HS-27A (cell line): ENCODE data around the gene ATOX1.
A peak's percentile ranks its signal among the peaks of the same experiment; 100 is the strongest.
"Not testable (repeated sequence)": the region's sequence is repeated elsewhere in the genome, so short reads cannot be mapped to it uniquely, and the experiment has no call there.

ENCODE experiments used
- DNase-seq: peaks from one replicate; pipeline ENCODE4 v3.0.0-alpha.2; 2012; ENCODE audit warnings: low read depth, missing footprints

The ATOX1 gene

GRCh38 chr5:151733358-151734063, 24.9 kb downstream of the ATOX1 start:
- no peak for DNase-seq

DNA sequence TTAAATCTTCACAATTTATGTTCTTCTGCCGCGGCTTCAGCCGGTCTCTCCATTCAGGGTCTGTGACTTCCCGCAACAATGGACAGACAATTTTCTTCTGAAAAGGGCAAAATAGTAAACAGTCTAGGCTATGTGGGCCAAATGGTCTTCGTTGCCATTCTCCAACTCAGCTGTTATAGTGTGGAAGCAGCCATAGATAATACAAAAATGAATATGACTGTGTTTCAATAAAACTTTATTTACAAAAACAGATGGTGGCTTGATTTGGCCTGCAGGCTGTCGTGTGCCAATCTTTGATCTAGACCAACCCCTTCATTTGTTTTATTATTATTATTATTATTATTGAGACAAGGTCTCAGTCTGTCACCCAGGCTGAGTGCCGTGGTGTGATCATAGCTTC, 28.1 kb downstream of the ATOX1 start:
- DNase-seq, result no peak

DNA sequence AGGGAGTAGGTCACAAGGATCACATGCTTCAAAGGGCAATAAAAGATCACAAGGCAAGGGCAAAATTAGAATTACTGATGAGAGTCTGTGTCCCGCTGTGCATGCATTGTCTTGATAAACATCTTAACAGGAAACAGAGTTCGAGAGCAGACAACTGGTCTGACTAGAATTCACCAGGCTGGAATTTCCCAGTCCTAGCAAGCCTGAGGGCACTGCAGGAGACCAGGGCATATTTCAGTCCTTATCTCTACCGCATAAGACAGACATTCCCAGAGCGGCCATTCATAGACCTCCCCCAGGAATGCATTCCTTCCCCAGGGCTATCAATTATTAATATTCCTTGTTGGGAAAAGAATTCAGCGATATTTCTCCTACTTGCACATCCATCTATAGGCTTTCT, 28.8 kb downstream of the ATOX1 start:
- DNase-seq, result not testable (repeated sequence)

GRCh38 chr5:151724360-151724759, 34.1 kb downstream of the ATOX1 start:
- no peak for DNase-seq

DNA sequence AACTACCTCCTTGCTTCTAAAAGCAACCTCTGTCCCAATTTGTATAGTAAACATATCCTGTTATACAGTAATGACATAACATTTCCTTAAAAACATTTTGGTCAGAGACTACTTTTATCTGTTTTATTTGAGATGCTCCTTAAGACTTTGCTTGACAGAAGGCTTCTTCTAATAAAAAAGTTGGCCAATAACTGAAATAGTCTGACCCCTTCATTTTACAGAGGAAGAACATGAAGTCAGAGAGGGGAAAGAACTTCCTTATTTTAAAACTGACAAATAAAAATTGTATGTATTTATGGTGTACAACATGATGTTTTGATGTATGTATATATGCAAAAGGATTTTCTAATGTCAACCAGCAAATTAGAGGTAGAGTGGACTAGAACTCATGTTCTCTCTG, 35.9 kb downstream of the ATOX1 start:
- no peak for DNase-seq

DNA sequence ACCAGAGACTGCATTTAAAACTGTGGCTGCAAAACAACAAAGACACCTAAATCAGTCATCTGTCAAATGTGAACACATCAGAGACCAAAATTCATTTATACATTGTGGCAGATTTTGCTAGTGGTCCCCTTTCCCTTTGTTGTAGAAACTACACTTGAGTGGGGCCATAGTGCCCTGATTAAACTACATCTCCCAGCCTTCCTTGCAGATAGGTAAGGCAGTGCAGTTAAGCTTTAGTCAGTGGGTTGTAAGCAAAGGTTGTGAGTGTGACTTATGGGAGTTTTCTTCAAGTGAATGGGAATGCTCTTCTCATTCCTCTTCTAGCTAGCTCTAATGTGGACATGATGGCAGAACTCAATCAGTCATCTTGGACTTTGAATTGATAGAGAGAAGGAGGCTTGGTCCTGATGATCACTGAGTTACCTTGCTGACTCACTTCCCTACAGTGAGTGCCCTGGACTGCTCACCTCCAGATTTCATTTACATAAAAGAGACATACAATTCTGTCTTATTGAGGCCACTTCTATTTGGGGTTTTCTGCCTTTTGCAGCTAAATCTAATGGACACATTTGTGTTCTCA, 36.5 kb downstream of the ATOX1 start:
- no peak for DNase-seq

- no peak for DNase-seq
These were observed 37.3 kb downstream of the ATOX1 start for GRCh38 chr5:151721087-151721646.

DNA sequence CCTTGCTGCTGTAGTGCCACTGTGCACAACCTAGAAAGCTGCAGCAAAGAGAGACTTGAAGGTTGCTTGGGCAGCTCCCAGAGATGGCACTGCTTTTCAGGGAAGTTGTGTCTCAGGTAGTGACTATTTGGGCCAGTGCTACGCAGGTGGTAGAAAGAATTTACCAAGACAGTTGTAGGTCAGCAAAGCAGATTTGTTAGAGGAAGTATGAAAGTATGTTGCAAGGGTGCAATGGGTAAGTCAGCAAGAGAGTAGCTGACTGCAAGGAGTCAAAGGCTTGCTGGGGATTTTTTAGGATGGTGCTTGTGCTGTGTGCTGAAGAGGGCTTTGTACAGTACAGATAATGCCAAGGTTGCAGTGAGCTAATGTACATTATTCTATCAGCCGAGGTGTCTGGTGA, 38.2 kb downstream of the ATOX1 start:
- DNase-seq, result no peak

GRCh38 chr5:151719228-151720000, 39.0 kb downstream of the ATOX1 start:
- DNase-seq, result no peak

GRCh38 chr5:151718646-151719045, 39.8 kb downstream of the ATOX1 start:
- DNase-seq, result no peak

DNA sequence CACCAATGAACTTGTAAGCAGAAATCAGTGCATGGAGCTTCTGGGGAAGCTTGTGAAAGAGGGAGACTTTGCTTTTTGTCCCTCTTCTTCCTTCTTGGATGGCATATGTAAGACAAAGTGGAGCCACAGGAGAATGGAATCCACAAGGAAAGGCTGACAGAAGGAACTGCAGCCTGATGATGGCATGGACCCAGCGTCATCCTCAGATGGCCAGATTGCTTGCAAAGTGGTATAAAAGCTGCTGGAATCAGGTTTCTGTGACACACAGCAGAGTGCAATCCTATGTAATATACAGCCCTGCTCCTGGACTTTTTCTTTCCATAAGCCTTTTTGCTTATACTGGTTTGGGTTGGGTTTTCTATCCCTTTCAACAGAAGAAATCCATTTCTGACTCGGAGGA, 40.3 kb downstream of the ATOX1 start:
- no peak for DNase-seq

- no peak for DNase-seq
These were observed 41.0 kb downstream of the ATOX1 start for GRCh38 chr5:151717416-151717815.

DNA sequence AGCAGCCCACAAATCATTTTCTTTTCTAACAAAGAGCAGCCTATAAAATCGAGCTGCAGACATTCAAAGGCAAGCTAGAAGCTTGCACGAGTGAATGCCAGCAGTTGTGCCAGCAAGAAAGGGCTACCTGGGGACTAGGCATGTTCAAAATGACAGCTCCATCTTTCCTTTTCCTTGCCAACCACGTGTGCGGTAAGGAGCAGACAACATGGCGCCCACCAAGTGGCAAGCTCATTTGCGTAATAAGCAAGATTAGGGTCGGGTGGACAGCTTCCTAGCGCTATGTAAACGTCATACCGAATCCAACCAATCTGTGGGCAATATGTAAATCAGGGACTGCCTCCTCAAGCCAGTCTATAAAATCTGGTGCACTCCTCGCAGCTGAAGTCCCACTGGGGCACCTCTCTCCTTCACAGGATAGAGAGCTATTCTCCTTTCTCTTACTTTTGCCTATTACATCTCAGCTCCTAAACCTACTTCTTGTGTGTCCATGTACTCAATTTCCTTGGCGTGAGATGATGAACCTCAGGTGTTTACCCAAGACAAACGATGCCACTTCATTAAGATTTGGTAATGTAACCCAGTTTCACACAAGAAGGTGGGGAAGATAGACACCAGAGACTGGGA, 49.2 kb downstream of the ATOX1 start:
- DNase-seq, result no peak

DNA sequence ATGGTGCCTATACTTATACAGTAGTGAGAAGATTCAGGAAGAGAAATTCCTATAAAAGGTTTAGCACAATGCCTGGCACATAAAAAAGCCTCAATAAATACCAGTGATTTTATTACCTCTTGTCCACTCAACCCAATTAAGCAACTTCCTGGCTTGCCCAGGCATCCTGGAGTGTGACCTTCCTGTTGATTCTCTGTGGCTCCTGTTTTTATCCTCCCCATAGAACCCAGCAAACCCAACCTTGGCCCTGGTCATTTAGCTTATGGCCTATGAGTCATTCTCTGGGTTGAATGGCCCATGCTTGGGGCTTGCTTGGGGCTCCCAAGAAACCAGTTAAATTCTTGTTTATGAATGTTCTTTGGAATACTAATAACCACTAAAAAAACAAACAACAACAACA, 50.3 kb downstream of the ATOX1 start:
- no peak for DNase-seq

DNA sequence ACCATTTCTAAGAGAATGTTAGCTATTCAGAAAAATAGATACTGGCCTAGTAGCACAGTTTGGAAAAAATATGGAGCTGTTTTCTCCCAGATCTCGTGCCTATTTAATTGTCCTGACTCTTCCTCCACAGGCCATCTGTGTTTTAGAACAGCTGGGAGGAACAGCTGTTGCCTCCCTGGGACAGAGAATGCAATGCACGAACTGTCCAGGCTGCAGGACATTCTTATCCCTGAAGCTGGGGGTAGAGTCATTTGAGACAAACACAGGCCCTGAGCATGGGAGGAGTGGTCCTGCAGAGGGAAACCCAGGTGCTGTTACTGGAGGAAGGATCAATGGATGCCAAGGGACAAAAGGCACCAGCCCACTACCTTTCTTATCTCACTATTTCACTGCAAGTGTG, 50.9 kb downstream of the ATOX1 start:
- DNase-seq, result no peak

- no peak for DNase-seq
These were observed 51.5 kb downstream of the ATOX1 start for GRCh38 chr5:151706906-151707305.

DNA sequence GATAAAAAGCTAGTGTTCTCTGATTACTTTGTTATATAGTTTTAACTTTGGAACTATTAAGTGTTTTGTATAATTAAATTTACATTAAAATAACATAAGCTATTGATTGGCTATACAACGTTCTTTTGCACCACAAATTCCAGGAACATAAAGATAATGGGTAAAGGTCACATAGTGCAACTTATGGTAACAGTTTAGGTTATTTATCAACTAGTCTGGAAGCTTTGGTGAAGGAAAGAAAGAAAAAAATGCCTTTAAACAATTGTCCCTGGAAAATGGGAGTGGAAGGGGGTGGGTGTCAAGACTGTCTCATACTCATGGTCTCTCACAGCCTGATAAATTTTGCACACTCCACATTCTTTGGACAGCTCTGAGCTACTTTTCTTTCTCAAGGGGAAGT, 54.7 kb downstream of the ATOX1 start:
- DNase-seq, result no peak

GRCh38 chr5:151703227-151703626, 55.2 kb downstream of the ATOX1 start:
- DNase-seq, result no peak

GRCh38 chr5:151700820-151701219, 57.6 kb downstream of the ATOX1 start:
- DNase-seq, result no peak

DNA sequence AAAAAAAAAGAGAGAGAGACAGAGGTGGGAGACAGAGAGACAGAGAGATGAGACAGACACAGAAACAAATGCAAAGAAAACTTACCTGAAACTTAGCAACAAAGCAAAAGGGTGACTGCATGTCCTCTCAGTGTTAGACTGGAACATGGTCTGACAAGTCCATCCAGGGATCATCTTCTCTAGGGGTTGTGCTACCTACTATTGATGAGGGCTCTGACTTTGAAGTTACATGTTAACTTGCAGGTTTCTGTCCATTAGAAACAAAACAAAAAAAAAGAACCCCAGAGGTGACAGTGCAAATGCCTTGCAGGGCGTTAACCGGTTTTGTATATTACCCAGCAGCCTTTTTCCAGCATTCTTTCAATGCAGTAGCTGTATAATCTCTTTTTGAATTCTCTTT, 58.1 kb downstream of the ATOX1 start:
- DNase-seq, result no peak

- peak; percentile 79 for DNase-seq
These were observed 59.1 kb downstream of the ATOX1 start for GRCh38 chr5:151699071-151699901.

DNA sequence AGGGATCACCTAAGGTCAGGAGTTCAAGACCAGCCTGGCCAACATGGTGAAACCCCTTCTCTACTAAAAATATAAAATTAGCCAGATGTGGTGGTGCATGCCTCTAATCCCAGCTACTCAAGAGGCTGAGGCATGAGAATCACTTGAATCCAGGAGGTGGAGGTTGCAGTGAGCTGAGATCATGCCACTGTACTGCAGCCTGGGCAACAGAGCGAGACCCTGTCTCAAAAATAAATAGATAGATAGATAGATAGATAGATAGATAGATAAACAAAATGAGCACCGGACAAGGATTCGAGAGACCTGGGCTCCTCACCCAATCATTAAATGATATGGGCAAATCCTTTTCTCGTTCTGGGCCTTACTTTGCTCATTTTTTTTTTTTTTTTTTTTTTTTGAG, 60.4 kb downstream of the ATOX1 start:
- not testable (repeated sequence) for DNase-seq
